Hepatocyte (in vitro differentiated cells): ENCODE data around the gene MGMT.

Experiments used
- CTCF ChIP-seq: fragments of 200-600 bp; sonication (generic); IDR thresholded peaks from 2 replicates; pipeline ENCODE4 v1.5.1; 2016; ENCODE audit warnings: antibody characterized with exemption, mild to moderate bottlenecking; ENCODE audit not compliant: poor library complexity
- EZH2phosphoT487 ChIP-seq: fragments of 200-600 bp; sonication (generic); IDR thresholded peaks from one replicate; pipeline ENCODE4 v1.6.1; 2018; ENCODE audit warnings: antibody characterized with exemption, mild to moderate bottlenecking, low read depth, moderate library complexity; ENCODE audit not compliant: unreplicated experiment, severe bottlenecking

- TF ChIP-seq CTCF (no peak), EZH2phosphoT487 (no peak)
Measured at GRCh38 chr10:129442866-129443265, 24.2 kb upstream of the MGMT start.
